H1 (cell line): ENCODE data around the gene TTC23. TPM values are rescaled to one million over a fixed set of nuclear protein-coding genes. Genes with fewer than 3 reads are reported as not detected.
A peak's percentile ranks its signal among the peaks of the same experiment; 100 is the strongest.

ENCODE experiments used
- CTCF ChIA-PET: fragments of 300-600 bp; sonication (Branson Sonifier 250); formaldehyde crosslinking; loops from one replicate; lab custom pipeline; 2021; ENCODE audit not compliant: partially characterized antibody; lab: Charles Lee
- POLR2A ChIA-PET: fragments of 300-600 bp; sonication (Branson Sonifier 250); formaldehyde crosslinking; loops from one replicate; lab custom pipeline; 2021; ENCODE audit warnings: inconsistent platforms; ENCODE audit not compliant: partially characterized antibody; lab: Charles Lee
- DNase-seq, 2 experiments: peaks; one replicate each; pipeline versions ENCODE4 v3.0.0 to v3.0.0-alpha.2; 2010 to 2022; ENCODE audit warnings: low spot score in 2 of 2, low read depth in 1 of 2, mixed read lengths in 1 of 2
- FAIRE-seq: peaks from 2 replicates; lab custom pipeline; 2011; peaks lifted over from hg19 to GRCh38; lab: Jason Lieb, UNC
- H2AFZ ChIP-seq: 2 replicates; pipeline ENCODE4 v1.8.1; 2012; ENCODE audit warnings: low read length, inconsistent platforms
- H2AK5ac ChIP-seq: 2 replicates; pipeline ENCODE4 v1.6.1; 2013; ENCODE audit warnings: low read depth, low read length
- H2BK120ac ChIP-seq: replicated peaks from 2 replicates; pipeline ENCODE3; 2013; ENCODE audit warnings: low read depth, low read length, inconsistent platforms
- H2BK12ac ChIP-seq: 2 replicates; pipeline ENCODE4 v1.6.1; 2013; ENCODE audit warnings: low read depth, low read length
- H2BK15ac ChIP-seq: 2 replicates; pipeline ENCODE4 v1.6.1; 2013; ENCODE audit warnings: low read length
- H2BK20ac ChIP-seq: 2 replicates; pipeline ENCODE4 v1.6.1; 2013; ENCODE audit warnings: low read length
- H2BK5ac ChIP-seq: 2 replicates; pipeline ENCODE4 v1.6.1; 2013; ENCODE audit warnings: low read depth, low read length
- H3K14ac ChIP-seq: 2 replicates; pipeline ENCODE4 v1.6.1; 2013; ENCODE audit warnings: inconsistent platforms; ENCODE audit not compliant: insufficient read length
- H3K18ac ChIP-seq: 2 replicates; pipeline ENCODE4 v1.6.1; 2013; ENCODE audit warnings: low read length; ENCODE audit errors: extremely low read depth
- H3K23ac ChIP-seq: 2 replicates; pipeline ENCODE4 v1.6.1; 2013; ENCODE audit warnings: inconsistent platforms; ENCODE audit not compliant: insufficient read length
- H3K23me2 ChIP-seq: 2 replicates; pipeline ENCODE4 v1.6.1; 2013; ENCODE audit warnings: low read depth, low read length
- H3K27ac ChIP-seq: 2 replicates; pipeline ENCODE4 v1.6.1; 2011; ENCODE audit warnings: low read depth, low read length, inconsistent platforms
- H3K27me3 ChIP-seq, 4 experiments: replicated peaks in 1 of 4; 1 replicate in 1 of 4; 2 replicates in 3 of 4; pipeline versions ENCODE4 v1.6.1 to v1.8.1; 2011 to 2013; ENCODE audit warnings: low read length in 3 of 4, mild to moderate bottlenecking in 3 of 4, inconsistent platforms in 2 of 4, mixed read lengths in 2 of 4, moderate library complexity in 1 of 4; ENCODE audit not compliant: control insufficient read depth in 3 of 4, insufficient read depth in 3 of 4; ENCODE audit errors: extremely low read depth in 1 of 4
- H3K36me3 ChIP-seq, 4 experiments: 2 replicates each; pipeline versions ENCODE4 v1.6.1 to v1.8.1; 2011 to 2013; ENCODE audit warnings: mild to moderate bottlenecking in 4 of 4, low read length in 3 of 4, moderate library complexity in 2 of 4, control low read depth in 1 of 4, inconsistent platforms in 1 of 4; ENCODE audit not compliant: insufficient read depth in 4 of 4, control insufficient read depth in 2 of 4
- H3K4ac ChIP-seq: replicated peaks from 2 replicates; pipeline ENCODE3; 2013; ENCODE audit warnings: low read length, low read depth, mixed read lengths, inconsistent platforms; ENCODE audit not compliant: insufficient read length
- H3K4me1 ChIP-seq, 4 experiments: replicated peaks in 1 of 4; 1 replicate in 1 of 4; 2 replicates in 3 of 4; pipeline versions ENCODE4 v1.6.1 to v1.8.1; 2011 to 2013; ENCODE audit warnings: low read length in 3 of 4, inconsistent platforms in 2 of 4, mixed read lengths in 1 of 4; ENCODE audit not compliant: insufficient read depth in 4 of 4, control insufficient read depth in 3 of 4
- H3K4me2 ChIP-seq, 2 experiments: 2 replicates each; pipeline versions ENCODE4 v1.6.1 to v1.8.1; 2011 to 2013; ENCODE audit warnings: low read depth in 2 of 2, low read length in 2 of 2, control low read depth in 1 of 2, inconsistent platforms in 1 of 2, mild to moderate bottlenecking in 1 of 2; ENCODE audit not compliant: insufficient read depth in 1 of 2
- H3K4me3 ChIP-seq, 4 experiments: fragments of 200-600, 300-600 bp in 1 of 4; sonication (generic), shearing (Covaris generic), sonication (Bioruptor Twin) in 1 of 4; 2 replicates each; pipeline versions ENCODE4 v1.5.1 to v1.8.1; 2011 to 2016; ENCODE audit warnings: low read length in 4 of 4, low read depth in 3 of 4, control low read depth in 2 of 4, inconsistent platforms in 2 of 4, mild to moderate bottlenecking in 2 of 4, mixed read lengths in 1 of 4, moderate library complexity in 1 of 4; ENCODE audit not compliant: insufficient read depth in 2 of 4; ENCODE audit errors: extremely low read depth in 1 of 4
- H3K56ac ChIP-seq: replicated peaks from 2 replicates; pipeline ENCODE3; 2013; ENCODE audit warnings: low read depth, mild to moderate bottlenecking, mixed read lengths, low read length, inconsistent platforms; ENCODE audit not compliant: insufficient read length
- H3K79me1 ChIP-seq: 2 replicates; pipeline ENCODE4 v1.6.1; 2013; ENCODE audit warnings: low read depth, low read length, control low read depth
- H3K79me2 ChIP-seq, 2 experiments: 2 replicates each; pipeline versions ENCODE4 v1.6.1 to v1.8.1; 2012 to 2013; ENCODE audit warnings: low read length in 2 of 2, mild to moderate bottlenecking in 2 of 2, inconsistent platforms in 1 of 2; ENCODE audit not compliant: insufficient read depth in 2 of 2, control insufficient read depth in 1 of 2
- H3K9ac ChIP-seq, 4 experiments: replicated peaks in 1 of 4; 1 replicate in 1 of 4; 2 replicates in 3 of 4; pipeline versions ENCODE4 v1.6.1 to v1.8.1; 2011 to 2013; ENCODE audit warnings: low read depth in 3 of 4, low read length in 3 of 4, control low read depth in 2 of 4, mild to moderate bottlenecking in 2 of 4, moderate library complexity in 2 of 4, inconsistent platforms in 1 of 4; ENCODE audit errors: extremely low read depth in 1 of 4
- H3K9me3 ChIP-seq, 2 experiments: 2 replicates each; pipeline versions ENCODE4 v1.6.1 to v1.8.1; 2012 to 2013; ENCODE audit warnings: mild to moderate bottlenecking in 2 of 2, moderate library complexity in 2 of 2, control low read depth in 1 of 2, inconsistent platforms in 1 of 2, low read depth in 1 of 2, low read length in 1 of 2, mixed read lengths in 1 of 2; ENCODE audit not compliant: insufficient read depth in 2 of 2
- H4K20me1 ChIP-seq, 2 experiments: replicated peaks in 1 of 2; 2 replicates each; pipeline versions ENCODE3 to v1.8.1; 2011 to 2013; ENCODE audit warnings: inconsistent platforms in 2 of 2, low read length in 2 of 2, mild to moderate bottlenecking in 1 of 2; ENCODE audit not compliant: insufficient read depth in 2 of 2, control insufficient read depth in 1 of 2
- H4K5ac ChIP-seq: 2 replicates; pipeline ENCODE4 v1.6.1; 2013; ENCODE audit warnings: low read length, low read depth, mixed read lengths, inconsistent platforms; ENCODE audit not compliant: insufficient read length
- H4K8ac ChIP-seq: 2 replicates; pipeline ENCODE4 v1.8.0; 2013; ENCODE audit warnings: mild to moderate bottlenecking, moderate library complexity, low read length, inconsistent platforms; ENCODE audit not compliant: insufficient read depth; ENCODE audit errors: extremely low read depth
- H4K91ac ChIP-seq: replicated peaks from 2 replicates; pipeline ENCODE3; 2013; ENCODE audit warnings: low read length, mixed read lengths, inconsistent platforms; ENCODE audit not compliant: insufficient read length
- CHD1 ChIP-seq: IDR thresholded peaks from 2 replicates; pipeline ENCODE4 v1.6.1; 2012; ENCODE audit warnings: low read depth, low read length, improper control_type of control experiment
- CHD2 ChIP-seq: IDR thresholded peaks from 2 replicates; pipeline ENCODE4 v1.6.1; 2012; ENCODE audit warnings: low read length, improper control_type of control experiment
- CTCF ChIP-seq, 3 experiments: IDR thresholded peaks; 1 replicate in 2 of 3; 2 replicates in 1 of 3; pipeline versions ENCODE4 v1.5.1 to v1.6.1; 2011; ENCODE audit warnings: low read length in 3 of 3, mild to moderate bottlenecking in 3 of 3, inconsistent platforms in 2 of 3, low read depth in 1 of 3, moderate library complexity in 1 of 3; ENCODE audit not compliant: insufficient read depth in 1 of 3; ENCODE audit errors: control extremely low read depth in 1 of 3
- E2F6 ChIP-seq: IDR thresholded peaks from 2 replicates; pipeline ENCODE4 v1.6.1; 2012; ENCODE audit warnings: inconsistent platforms
- EP300 ChIP-seq, 2 experiments: IDR thresholded peaks; 1 replicate in 1 of 2; 2 replicates in 1 of 2; pipeline ENCODE4 v1.6.1; 2011 to 2012; ENCODE audit warnings: low read depth in 2 of 2, low read length in 2 of 2, mild to moderate bottlenecking in 2 of 2, borderline replicate concordance in 1 of 2, inconsistent platforms in 1 of 2, moderate library complexity in 1 of 2
- GTF2F1 ChIP-seq: IDR thresholded peaks from 2 replicates; pipeline ENCODE4 v1.6.1; 2012; ENCODE audit warnings: low read depth, low read length, improper control_type of control experiment, borderline replicate concordance
- KDM4A ChIP-seq: IDR thresholded peaks from one replicate; pipeline ENCODE4 v1.7.1; 2012; ENCODE audit warnings: low read depth, mild to moderate bottlenecking, moderate library complexity, low read length, inconsistent platforms; ENCODE audit not compliant: severe bottlenecking
- MAFK ChIP-seq: IDR thresholded peaks from 2 replicates; pipeline ENCODE4 v1.6.1; 2012; ENCODE audit warnings: low read depth, mild to moderate bottlenecking, improper control_type of control experiment, low read length
- POLR2A ChIP-seq, 2 experiments: IDR thresholded peaks; 1 replicate in 1 of 2; 2 replicates in 1 of 2; pipeline ENCODE4 v1.6.1; 2011; ENCODE audit warnings: low read depth in 2 of 2, low read length in 2 of 2, mild to moderate bottlenecking in 2 of 2; ENCODE audit errors: control extremely low read depth in 1 of 2
- SP1 ChIP-seq: IDR thresholded peaks from 2 replicates; pipeline ENCODE4 v1.6.1; 2011; ENCODE audit warnings: low read depth, low read length
- SP2 ChIP-seq: IDR thresholded peaks from 2 replicates; pipeline ENCODE4 v1.6.1; 2012; ENCODE audit warnings: mild to moderate bottlenecking, low read length, inconsistent platforms
- WGBS, 2 experiments: shearing (Covaris generic) in 1 of 2; methylation state at CpG; one replicate each; pipeline versions ENCODE4 v1.1.6 to v1.1.7; 2013 to 2015; ENCODE audit warnings: low lambda C conversion rate in 2 of 2, mixed read lengths in 2 of 2, inconsistent platforms in 1 of 2, low coverage in 1 of 2, missing lambda C conversion rate in 1 of 2; ENCODE audit not compliant: insufficient replicate concordance in 2 of 2, insufficient coverage in 1 of 2, insufficient read length in 1 of 2; ENCODE audit errors: extremely low coverage in 1 of 2, missing lambda C conversion rate in 1 of 2; 5-methylcytosine and 5-hydroxymethylcytosine counted together
- polyA plus RNA-seq, 7 experiments: library from polyadenylated mRNA; depleted of rRNA in 3 of 7; stranded (reverse) in 5 of 7; unstranded in 2 of 7; fragments of >200 nt in 5 of 7; fragments of 200-250 nt in 2 of 7; gene quantifications; 1 replicate in 5 of 7; 2 replicates in 1 of 7; 4 replicates in 1 of 7; pipeline versions ENCODE4 v1.2.1 to v1.2.3, GENCODE V29; 2011 to 2013; ENCODE audit warnings: missing spikeins in 2 of 7, mixed read lengths in 2 of 7
- total RNA-seq: library from RNA; stranded (reverse); fragmentation: NEBNext Ultra II Directional; extraction: Animal tissue kit (Norgen Biotek cat#: 25700); gene quantifications from 2 replicates; pipeline ENCODE4 v1.2.1, GENCODE V29; 2021

Gene TTC23
- total and polyA plus RNA-seq, 2 of the 8 experiments (the other 6 are each of a cell fraction or from before 2014, with no cell fraction given) = 4.8 to 23.0 TPM

GRCh38 chr15:99250494-99250856 lies 1.1 kb upstream of the TTC23 start:
- 10% methylated on average over 7 of the region's 7 CpGs; no CpG with 5 or more reads in 1 of the 2 experiments for WGBS, 2 experiments
- no peaks in the 10 kb centered on the region for H3K36me3 ChIP-seq
- H2BK12ac ChIP-seq = no peak overlapping the region
- TF ChIP-seq SP1 (no peak), CHD1 (no peak), SP2 (no peak), CTCF (IDR thresholded peaks at IDR 0.05; ENCODE audit: control extremely low read depth in 1 of 3, insufficient read depth in 1 of 3, low read depth in 1 of 3, low read length in 3 of 3) (no peak), EP300 (IDR thresholded peaks at IDR 0.05; ENCODE audit: borderline replicate concordance in 1 of 2, low read depth in 2 of 2, low read length in 2 of 2) (no peak), MAFK (no peak), KDM4A (no peak), POLR2A (IDR thresholded peaks at IDR 0.05; ENCODE audit: control extremely low read depth in 1 of 2, low read depth in 2 of 2, low read length in 2 of 2) (no peak), CHD2 (no peak), GTF2F1 (no peak), E2F6 (no peak)

More at GRCh38 chr15:99250494-99250856, 1.1 kb upstream of the TTC23 start:
- H2AK5ac ChIP-seq = no peak overlapping the region
- peak overlapping the region; percentile 60 to 86 for H3K4me2 ChIP-seq
- H2AFZ ChIP-seq = peak overlapping the region; percentile 59; the same call in 1 of the 2 replicates
- H3K9me3 ChIP-seq = no peaks in the 10 kb centered on the region
- H3K4me1 ChIP-seq = peaks cover 0 to 3% (median under 1%) of the 10 kb centered on the region in 4 experiments; a peak in 4 of 7 replicates
- H3K14ac ChIP-seq = no peak overlapping the region
- no peak overlapping the region for H2BK15ac ChIP-seq
- H4K91ac ChIP-seq = no peak overlapping the region
- peak overlapping the region; percentile 78 to 91 (median 84) for H3K9ac ChIP-seq
- POLR2A ChIA-PET = interaction anchor here (1.3 kb wide), 1 partner anchor 314 kb away, joined by 3 read pairs; no protein-coding TSS in a partner anchor
- H3K4me3 ChIP-seq = peak overlapping the region; percentile 84 to 93 (median 90)
- H3K27me3 ChIP-seq = no peaks in the 10 kb centered on the region
- H4K8ac ChIP-seq = no peak overlapping the region
- H2BK120ac ChIP-seq = no peak overlapping the region
- DNase-seq (no peak), FAIRE-seq (no peak)
- no peak overlapping the region for H3K23ac ChIP-seq
- H4K20me1 ChIP-seq = no peaks in the 10 kb centered on the region
- H3K56ac ChIP-seq = no peak overlapping the region
- CTCF ChIA-PET = no interaction called here
- H2BK5ac ChIP-seq = no peak overlapping the region
- peaks cover 5% of the 10 kb centered on the region; the same call in 1 of the 2 replicates for H3K23me2 ChIP-seq
- H3K4ac ChIP-seq = no peak overlapping the region
- peaks cover 4% of the 10 kb centered on the region; the same call in 1 of the 2 replicates for H3K79me1 ChIP-seq
- H3K18ac ChIP-seq = no peak overlapping the region
- H4K5ac ChIP-seq = no peak overlapping the region
- peaks cover 0 to 22% of the 10 kb centered on the region in 2 experiments; a peak in 2 of 4 replicates for H3K79me2 ChIP-seq
- H2BK20ac ChIP-seq = no peak overlapping the region
- H3K27ac ChIP-seq = 0 out of 2 replicates have a peak overlapping the region, but pooled peaks have one; percentile 32
